ENCODE data around the gene AKT2.

Gene AKT2

GRCh38 chr19:40236366-40236765 is 48.8 kb downstream of the AKT2 start:
- no peak for DNase-seq

DNA sequence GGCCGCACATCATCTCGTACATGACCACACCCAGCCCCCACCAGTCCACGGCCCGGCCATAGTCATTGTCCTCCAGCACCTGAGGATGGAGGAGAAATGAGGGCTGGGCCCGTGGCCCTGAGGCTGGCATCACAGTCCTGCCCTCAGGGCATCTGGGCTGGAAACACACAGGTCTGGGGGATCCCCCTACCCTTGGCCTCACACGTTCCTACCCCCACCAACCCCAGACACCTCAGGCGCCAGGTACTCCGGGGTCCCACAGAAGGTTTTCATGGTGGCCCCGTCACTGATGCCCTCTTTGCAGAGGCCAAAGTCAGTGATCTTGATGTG is 49.2 kb downstream of the AKT2 start:
- DNase-seq = no peak

GRCh38 chr19:40235238-40236025 is 49.7 kb downstream of the AKT2 start:
- no peak for DNase-seq

- DNase-seq = no peak
These were observed 50.5 kb downstream of the AKT2 start for GRCh38 chr19:40234429-40235237.

DNA sequence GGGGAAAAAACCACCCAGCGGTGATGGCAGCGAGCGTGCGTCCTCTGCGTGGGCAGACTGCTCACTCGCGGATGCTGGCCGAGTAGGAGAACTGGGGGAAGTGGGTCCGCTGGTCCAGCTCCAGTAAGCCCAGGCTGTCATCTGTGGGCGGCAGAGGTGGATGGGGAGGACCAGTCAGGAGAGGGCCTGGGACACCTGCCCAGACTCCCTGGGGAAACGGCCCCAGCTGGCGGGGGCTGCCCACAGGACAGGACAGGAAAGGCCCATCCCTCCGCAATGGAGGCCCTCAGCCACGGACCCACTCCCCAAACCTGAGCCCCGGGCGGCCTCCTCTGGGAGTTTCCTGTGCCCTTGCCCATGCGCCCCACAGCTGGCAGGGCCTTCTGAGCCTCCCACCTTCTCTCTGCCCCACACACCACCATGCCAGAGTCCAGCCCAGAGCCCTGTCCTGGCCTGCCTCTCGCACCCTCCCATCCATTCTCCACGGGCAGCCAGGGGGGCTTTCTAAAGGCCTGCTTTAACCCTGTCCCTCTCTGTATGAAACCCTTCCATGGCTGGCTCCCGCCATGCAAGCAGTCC is 51.2 kb downstream of the AKT2 start:
- no peak for DNase-seq

DNA sequence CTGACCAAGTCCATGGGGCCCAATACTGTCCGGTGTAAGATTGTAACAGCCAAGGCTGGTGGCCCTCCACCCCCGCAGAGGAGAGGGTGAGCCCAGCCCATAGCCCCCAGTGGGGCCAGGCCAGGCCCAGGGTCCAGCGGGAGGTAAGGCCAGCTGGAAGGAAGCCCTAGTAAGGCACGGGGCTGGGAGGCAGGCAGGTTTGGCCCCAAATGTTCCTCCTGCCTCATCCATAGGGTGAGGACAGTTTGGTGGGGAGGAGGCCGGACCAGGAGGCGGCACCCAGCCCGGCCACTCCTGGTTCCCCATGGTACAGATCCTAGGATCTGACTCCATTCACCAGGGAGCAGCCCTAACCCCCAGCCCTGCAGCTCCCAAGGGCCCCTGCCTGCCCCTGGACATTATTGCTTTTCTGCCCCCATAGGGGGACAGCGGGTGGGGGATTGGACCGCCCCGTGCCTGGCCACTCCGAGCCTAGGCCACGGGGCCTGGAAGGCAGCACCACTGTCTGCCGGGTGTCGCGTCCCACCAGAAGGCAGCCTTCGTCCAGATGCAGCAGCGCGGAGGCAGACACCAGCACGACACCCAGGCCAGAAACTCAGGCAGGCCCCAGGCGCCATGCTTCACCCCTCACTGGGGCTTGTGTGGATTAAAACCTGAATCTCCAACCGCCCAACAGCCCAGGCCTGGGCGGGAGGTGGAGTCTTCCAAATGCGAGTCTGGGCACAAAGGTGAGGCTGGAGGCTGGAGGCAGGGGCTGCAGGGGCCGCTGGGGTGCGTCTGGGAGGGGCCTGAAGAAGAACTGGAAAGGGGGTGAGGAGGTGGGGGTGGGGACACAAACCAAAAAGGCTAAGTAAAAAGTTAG is 52.0 kb downstream of the AKT2 start:
- no peak for DNase-seq

DNA sequence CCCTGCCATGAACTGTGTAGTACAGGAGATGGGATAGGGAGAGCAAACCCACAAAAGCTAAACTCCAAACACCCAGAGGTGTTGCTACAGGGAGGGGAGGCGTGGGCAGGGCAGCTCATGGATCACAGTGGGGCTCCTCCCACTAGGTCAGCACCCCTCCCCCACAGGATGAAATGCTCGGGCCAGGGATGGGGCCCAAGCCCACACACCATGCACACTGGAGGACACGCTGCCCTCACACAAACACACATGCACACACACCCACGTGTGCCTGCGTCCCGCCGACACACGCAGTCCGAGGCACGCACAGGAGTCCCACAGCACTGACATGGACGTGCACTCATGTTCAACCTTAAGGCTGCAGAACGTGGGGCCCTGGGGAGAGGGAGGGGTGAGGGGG is 52.7 kb downstream of the AKT2 start:
- no peak for DNase-seq

DNA sequence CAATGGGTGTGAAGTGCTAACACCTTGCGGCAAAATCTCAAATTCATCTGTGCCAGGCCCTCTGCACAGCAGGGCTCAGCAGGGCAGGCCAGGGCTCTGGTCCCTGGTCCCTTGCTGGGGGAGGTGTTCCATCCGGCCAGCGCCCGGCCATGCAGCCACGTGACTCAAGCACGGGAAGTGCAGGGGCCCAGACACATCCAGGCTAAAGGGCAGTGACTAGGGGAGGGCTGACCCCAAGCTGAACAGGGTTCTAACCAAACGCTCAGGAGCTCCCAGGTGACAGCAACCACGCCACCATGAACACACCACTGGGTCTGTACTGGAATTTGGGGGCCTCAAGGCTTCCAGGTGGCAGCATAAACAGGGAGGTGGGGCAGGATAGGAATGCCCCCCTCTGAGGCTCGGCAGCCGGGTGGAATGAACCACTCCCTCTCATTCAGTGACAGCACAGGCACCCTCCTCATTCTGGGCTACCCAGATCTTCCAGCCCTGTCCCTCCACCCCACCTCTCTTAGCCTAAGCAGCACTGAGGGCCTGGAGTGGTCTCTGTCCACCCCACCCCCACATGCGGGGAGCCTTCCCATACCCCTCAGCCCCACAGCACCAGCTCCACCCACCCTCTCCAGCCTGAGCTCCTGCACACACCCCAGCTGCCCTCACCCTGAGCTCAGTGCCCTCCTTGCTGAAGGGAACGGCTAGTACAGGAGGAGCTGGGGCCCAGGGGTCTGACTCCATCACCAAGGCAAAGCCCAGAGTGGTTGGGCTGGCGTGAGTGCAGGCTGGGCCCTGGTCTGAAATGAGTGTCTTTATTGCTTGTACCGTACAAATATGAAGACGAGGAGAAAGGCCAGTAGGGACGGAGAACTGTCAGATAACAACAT is 53.4 kb downstream of the AKT2 start:
- no peak for DNase-seq

GRCh38 chr19:40231057-40231456 is 54.1 kb downstream of the AKT2 start:
- no peak for DNase-seq

GRCh38 chr19:40229926-40230417 is 55.2 kb downstream of the AKT2 start:
- no peak for DNase-seq

- no peak for DNase-seq
These were observed 55.7 kb downstream of the AKT2 start for GRCh38 chr19:40229484-40229883.

GRCh38 chr19:40228863-40229262 is 56.3 kb downstream of the AKT2 start:
- no peak for DNase-seq

DNA sequence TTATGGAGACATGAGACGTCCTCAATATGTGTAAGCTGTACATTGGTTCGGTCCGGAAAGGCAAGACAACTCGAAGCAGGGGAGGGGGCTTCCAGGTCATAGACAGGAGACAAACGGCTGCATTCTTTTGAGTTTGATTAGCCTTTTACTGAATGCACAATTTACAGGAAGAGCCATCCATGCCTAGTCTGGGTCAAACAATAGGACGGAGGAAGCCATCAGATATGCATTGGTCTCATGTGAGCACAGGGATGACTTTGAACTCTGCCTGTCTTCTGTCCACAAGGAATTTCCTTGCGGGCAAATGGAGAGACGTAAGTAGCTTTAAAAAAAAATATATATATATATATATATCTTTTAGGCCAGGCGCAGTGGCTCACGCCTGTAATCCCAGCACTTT is 56.8 kb downstream of the AKT2 start:
- DNase-seq = no peak

- DNase-seq = no peak
These were observed 59.5 kb downstream of the AKT2 start for GRCh38 chr19:40225440-40226305.

- no peak for DNase-seq
These were observed 60.6 kb downstream of the AKT2 start for GRCh38 chr19:40224342-40225150.

- no peak for DNase-seq
These were observed 61.9 kb downstream of the AKT2 start for GRCh38 chr19:40223135-40223822.

- peak in 52 of 56 donors; percentile 10 to 90 (median 65) for DNase-seq
These were observed 63.1 kb downstream of the AKT2 start for GRCh38 chr19:40221858-40222619.
